WERI-Rb-1 (cell line): ENCODE measurements around the gene RHBDL1.

Source experiments
- DNase-seq: peaks from one replicate; pipeline ENCODE4 v3.0.0-alpha.2; 2020
- H3K27ac ChIP-seq: fragments of 250-450 bp; sonication (Bioruptor Pico); 2 replicates; pipeline ENCODE4 v1.5.1; 2020; ENCODE audit warnings: mild to moderate bottlenecking, moderate library complexity
- H3K27me3 ChIP-seq: fragments of 250-450 bp; sonication (Bioruptor Pico); 2 replicates; pipeline ENCODE4 v1.5.1; 2021; ENCODE audit warnings: mild to moderate bottlenecking, low read depth, moderate library complexity; ENCODE audit not compliant: insufficient read depth, severe bottlenecking
- H3K36me3 ChIP-seq: fragments of 250-450 bp; sonication (Bioruptor Pico); 2 replicates; pipeline ENCODE4 v1.5.1; 2020; ENCODE audit warnings: mild to moderate bottlenecking, moderate library complexity
- H3K4me3 ChIP-seq: 2 replicates; pipeline ENCODE4 v1.5.1; 2011; ENCODE audit warnings: low read depth, mild to moderate bottlenecking, control low read depth, low read length
- H3K9me3 ChIP-seq: fragments of 250-450 bp; sonication (Bioruptor Pico); 2 replicates; pipeline ENCODE4 v1.5.1; 2021; ENCODE audit warnings: mild to moderate bottlenecking, moderate library complexity; ENCODE audit not compliant: severe bottlenecking
- TF ChIP-seq, protein P1 (sequence below): IDR thresholded peaks from 2 replicates; pipeline ENCODE4 v1.5.1; 2011; ENCODE audit warnings: low read depth, mild to moderate bottlenecking, control low read depth, inconsistent platforms, low read length

RHBDL1 gene

DNA sequence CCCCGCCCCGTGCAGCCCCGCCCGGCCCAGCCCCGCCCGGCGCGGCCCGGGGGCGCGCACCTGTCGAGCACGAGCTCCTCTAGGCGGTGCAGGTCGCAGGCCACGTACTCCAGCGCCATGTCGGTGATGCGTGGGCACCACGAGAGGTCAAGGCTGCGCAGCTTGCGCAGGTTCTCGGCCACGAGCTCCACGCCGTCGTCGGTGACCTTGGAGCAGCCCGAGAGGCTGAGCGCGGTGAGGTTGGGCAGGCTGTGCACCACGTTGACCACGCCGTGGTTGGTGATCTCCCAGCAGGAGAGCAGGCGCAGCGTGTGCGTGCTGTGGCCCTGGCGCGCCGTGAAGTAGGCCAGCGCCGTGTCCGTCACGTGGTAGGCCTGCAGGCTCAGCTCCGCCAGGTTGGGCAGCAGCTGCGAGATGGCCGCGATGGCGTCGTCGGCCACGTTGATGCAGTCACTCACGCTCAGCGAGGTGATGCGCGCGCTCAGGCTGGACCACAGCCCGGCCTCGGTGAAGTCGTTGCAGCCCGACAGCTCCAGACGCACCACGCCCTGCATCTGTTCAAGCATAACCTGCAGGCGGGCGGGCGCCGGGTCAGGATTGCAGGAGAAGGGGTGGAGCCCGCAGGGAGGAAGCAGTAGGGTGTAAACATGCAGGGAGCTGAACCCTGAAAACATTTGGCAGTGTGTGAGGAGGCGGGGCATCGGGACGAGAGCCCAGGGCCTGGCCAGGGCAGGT is 20.1 kb downstream of the RHBDL1 start:
- Histone ChIP-seq H3K9me3 (no peaks in the 10 kb centered on the region), H3K4me3 (no peak overlapping the region), H3K27me3 (no peaks in the 10 kb centered on the region), H3K27ac (no peak overlapping the region), H3K36me3 (peaks cover 11% of the 10 kb centered on the region)
- no peak for DNase-seq
- TF ChIP-seq, protein P1, sequence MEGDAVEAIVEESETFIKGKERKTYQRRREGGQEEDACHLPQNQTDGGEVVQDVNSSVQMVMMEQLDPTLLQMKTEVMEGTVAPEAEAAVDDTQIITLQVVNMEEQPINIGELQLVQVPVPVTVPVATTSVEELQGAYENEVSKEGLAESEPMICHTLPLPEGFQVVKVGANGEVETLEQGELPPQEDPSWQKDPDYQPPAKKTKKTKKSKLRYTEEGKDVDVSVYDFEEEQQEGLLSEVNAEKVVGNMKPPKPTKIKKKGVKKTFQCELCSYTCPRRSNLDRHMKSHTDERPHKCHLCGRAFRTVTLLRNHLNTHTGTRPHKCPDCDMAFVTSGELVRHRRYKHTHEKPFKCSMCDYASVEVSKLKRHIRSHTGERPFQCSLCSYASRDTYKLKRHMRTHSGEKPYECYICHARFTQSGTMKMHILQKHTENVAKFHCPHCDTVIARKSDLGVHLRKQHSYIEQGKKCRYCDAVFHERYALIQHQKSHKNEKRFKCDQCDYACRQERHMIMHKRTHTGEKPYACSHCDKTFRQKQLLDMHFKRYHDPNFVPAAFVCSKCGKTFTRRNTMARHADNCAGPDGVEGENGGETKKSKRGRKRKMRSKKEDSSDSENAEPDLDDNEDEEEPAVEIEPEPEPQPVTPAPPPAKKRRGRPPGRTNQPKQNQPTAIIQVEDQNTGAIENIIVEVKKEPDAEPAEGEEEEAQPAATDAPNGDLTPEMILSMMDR, result no peak

DNA sequence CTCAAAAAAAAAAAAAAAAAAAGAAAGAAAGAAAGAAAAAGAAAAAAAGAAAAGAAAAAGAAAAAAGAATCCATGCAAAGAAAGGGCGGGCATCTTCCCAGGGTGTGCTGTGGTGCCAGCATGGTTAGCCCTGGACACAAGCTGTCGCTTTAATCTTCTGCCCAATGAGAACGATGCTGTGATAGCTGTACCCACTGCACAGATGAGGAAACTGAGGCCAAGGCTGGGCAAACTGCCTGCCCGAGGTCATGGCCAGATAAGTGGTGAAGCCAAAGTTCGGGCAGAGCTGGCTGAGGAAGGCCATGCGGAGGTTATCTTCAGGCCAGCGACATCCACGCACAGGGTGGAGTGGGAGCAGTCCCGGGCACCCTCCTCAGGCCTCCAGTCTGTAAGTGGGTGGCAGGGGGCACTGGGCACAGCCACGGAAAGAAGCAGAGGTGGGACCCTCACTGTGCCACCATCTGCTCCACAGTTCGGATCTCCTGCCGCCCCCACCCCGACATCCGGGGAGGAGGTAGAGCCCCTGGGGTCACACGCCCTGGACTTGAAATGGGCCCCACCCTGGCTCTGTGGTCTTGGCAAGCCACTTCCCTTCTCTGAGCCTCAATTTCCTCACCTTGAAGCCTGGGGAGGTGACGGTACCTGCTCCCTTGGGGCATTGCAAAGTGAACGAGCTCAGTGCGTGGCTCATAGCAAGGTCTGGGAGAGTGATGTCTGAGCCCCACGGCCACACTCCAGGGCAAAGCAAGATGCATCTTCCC is 23.6 kb downstream of the RHBDL1 start:
- peaks cover 23% of the 10 kb centered on the region for H3K36me3 ChIP-seq
- H3K27ac ChIP-seq, result no peak overlapping the region
- no peaks in the 10 kb centered on the region for H3K9me3 ChIP-seq
- TF ChIP-seq, protein P1, result no peak
- no peak for DNase-seq
- no peaks in the 10 kb centered on the region for H3K27me3 ChIP-seq
- no peak overlapping the region for H3K4me3 ChIP-seq

DNA sequence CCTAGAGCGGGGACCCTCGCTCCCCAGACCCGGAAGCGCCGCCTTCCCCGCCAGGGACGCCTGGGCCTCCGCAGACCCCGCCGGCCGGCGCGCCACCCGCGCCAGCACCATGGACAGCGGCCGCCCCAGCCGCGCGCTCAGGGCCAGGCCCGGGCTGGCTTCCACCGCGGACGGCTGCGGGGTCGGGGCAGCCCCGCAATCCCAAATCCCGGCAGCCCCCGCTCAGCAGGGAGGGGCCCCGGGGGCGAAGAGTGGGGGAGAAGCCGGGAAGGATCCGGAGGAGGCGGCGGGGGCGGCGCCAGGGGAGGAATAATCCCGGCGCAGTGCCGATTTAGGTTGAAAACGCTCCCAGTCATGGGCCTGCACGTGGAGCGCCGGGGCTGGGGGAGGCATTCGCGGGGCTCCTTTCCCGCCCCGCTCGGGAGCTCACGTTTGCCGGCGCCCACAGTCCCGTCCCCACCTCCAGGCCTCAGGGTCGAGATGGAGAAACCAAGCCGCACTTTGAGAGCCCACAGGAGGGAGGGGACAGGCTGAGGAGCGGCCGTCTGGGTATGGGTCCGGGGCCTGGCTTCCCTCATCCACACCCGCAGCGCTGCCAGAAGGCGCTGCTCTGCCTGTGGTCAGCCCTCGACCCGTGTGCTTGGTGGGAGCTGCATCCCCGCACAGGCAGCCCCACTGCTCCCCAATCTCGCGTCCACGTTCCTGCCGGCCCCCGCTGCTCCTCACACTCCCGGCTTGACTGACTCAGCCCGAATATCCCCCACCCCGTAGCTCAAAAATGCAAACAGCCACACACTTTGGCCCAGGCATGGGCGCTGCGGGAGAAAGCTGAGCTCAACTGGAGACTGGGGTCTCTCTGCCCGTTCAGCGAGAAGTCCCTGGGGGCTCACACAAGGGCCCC is 25.5 kb downstream of the RHBDL1 start:
- Histone ChIP-seq H3K27me3 (no peaks in the 10 kb centered on the region), H3K36me3 (peaks cover 18% of the 10 kb centered on the region), H3K27ac (no peak overlapping the region), H3K9me3 (no peaks in the 10 kb centered on the region), H3K4me3 (no peak overlapping the region)
- DNase-seq, result no peak
- TF ChIP-seq, protein P1, result no peak

DNA sequence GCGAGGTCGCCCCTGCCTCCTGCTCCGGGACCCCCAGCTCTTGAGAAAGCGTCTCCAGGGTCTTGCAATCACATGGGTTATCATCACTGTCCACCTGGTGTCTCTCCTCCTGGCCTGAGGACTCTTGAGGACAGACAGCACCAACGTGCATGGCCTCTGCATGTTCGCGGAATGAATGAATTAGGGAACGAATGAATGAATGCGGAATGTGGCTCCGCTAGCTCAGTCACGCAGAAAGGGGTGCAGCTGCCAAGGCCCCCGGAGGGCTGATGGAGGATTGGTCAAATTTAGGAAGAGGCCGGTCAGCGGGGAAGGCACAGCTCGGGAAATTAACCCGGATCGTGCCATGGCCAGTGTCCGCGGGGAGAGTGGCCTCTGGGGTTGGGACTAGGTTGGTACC is 26.9 kb downstream of the RHBDL1 start:
- H3K36me3 ChIP-seq, result peaks cover 18% of the 10 kb centered on the region
- no peak overlapping the region for H3K4me3 ChIP-seq
- no peak overlapping the region for H3K27ac ChIP-seq
- TF ChIP-seq, protein P1, result no peak
- peaks cover 4% of the 10 kb centered on the region for H3K27me3 ChIP-seq
- no peaks in the 10 kb centered on the region for H3K9me3 ChIP-seq
- no peak for DNase-seq

DNA sequence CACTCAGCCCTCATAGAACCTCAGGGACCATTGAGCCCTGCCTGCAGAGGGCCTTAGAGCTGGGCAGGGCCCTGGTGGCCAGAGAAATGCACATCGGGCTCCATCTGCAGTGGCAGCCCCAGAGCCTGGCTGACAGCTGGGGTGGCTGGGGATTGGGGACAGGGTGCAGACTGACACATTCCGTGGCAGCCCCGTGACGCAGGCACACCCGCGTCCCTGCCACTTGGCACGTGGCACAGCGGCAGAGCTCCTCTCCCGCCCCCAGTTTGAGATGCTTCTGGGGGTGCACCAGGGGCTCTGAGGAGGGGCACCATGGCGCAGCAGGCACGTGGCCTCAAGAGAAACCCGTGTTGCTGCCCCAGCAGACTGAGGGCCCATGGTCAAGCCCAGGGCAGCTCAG is 27.9 kb downstream of the RHBDL1 start:
- peaks cover 4% of the 10 kb centered on the region for H3K27me3 ChIP-seq
- peaks cover 18% of the 10 kb centered on the region for H3K36me3 ChIP-seq
- H3K9me3 ChIP-seq, result no peaks in the 10 kb centered on the region
- no peak for DNase-seq
- TF ChIP-seq, protein P1, result no peak
- no peak overlapping the region for H3K27ac ChIP-seq
- H3K4me3 ChIP-seq, result no peak overlapping the region
